SU-DHL-6 (cell line): Measurements from ENCODE around the gene PCSK9.

Source experiments
- EZH2phosphoT487 ChIP-seq: fragments of 200-600 bp; sonication (generic), shearing (Covaris generic); conservative IDR thresholded peaks from 2 replicates; pipeline ENCODE4 v1.6.1; 2018; ENCODE audit warnings: mild to moderate bottlenecking, antibody characterized with exemption, low read length, moderate library complexity, mixed read lengths
- TF ChIP-seq, protein P1 (sequence below): fragments of 200-600 bp; sonication (generic); IDR thresholded peaks from one replicate; pipeline ENCODE4 v1.5.1; 2017; ENCODE audit warnings: antibody characterized with exemption, mild to moderate bottlenecking, low read length, moderate library complexity; ENCODE audit not compliant: insufficient read depth, poor library complexity, severe bottlenecking

DNA sequence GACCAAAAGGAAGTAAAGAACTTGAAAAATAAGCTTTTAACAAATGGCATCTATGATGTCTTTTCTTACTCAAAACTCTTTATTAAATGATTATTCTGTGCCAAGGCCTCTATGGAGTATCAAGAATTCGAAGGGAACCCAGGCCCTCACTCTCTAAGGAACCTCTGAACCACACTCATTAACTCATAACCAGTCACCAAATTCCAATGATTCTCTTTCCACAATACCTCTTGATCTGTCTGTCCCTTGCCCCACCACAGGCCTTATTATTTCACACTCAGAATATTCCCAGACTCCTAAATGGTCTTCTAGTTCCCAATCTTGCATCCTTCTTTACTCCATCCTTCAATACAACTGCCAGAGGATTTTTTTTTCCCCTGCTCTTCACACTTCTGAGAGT, 37.0 kb downstream of the PCSK9 start:
- TF ChIP-seq, protein P1, sequence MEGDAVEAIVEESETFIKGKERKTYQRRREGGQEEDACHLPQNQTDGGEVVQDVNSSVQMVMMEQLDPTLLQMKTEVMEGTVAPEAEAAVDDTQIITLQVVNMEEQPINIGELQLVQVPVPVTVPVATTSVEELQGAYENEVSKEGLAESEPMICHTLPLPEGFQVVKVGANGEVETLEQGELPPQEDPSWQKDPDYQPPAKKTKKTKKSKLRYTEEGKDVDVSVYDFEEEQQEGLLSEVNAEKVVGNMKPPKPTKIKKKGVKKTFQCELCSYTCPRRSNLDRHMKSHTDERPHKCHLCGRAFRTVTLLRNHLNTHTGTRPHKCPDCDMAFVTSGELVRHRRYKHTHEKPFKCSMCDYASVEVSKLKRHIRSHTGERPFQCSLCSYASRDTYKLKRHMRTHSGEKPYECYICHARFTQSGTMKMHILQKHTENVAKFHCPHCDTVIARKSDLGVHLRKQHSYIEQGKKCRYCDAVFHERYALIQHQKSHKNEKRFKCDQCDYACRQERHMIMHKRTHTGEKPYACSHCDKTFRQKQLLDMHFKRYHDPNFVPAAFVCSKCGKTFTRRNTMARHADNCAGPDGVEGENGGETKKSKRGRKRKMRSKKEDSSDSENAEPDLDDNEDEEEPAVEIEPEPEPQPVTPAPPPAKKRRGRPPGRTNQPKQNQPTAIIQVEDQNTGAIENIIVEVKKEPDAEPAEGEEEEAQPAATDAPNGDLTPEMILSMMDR = no peak
- no peak for TF ChIP-seq EZH2phosphoT487
